ENCODE results near the gene SEMA5A. TPM values are rescaled to one million over a fixed set of nuclear protein-coding genes. Genes with fewer than 3 reads are reported as not detected.

The SEMA5A gene
- total RNA-seq, 1 experiment from 2014 or later = 9.3 TPM

DNA sequence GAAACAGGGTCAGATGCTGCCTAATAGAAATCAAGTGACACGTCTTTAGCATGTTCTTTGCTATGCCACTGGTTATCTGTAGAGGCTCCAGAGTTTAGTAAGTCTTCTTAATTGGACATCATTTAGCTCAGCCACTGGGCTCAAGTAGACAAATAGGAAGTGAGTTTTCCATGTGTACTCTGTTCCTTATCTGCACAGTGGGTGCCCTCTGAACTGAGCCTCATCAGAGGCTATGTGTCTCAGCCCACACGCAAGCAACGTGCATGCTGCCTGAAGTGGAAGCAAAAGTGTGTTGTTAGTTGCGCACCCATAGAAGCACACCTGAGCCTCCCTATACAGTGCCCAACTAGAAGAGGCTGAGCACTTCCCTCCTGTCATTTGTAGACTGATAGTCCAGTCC is 134.7 kb downstream of the SEMA5A start (continued):
- TF ChIP-seq E2F5 (CRISPR knock-in tag; IDR thresholded peaks at IDR 0.05) (no peak), ATF6 (CRISPR knock-in tag; IDR thresholded peaks at IDR 0.05) (no peak), ESRRA (CRISPR knock-in tag; IDR thresholded peaks at IDR 0.05; ENCODE audit: borderline replicate concordance) (no peak), EMX1 (CRISPR knock-in tag; IDR thresholded peaks at IDR 0.05) (no peak), ELF4 (CRISPR knock-in tag; IDR thresholded peaks at IDR 0.05; ENCODE audit: low read depth) (no peak), MAX (CRISPR knock-in tag; IDR thresholded peaks at IDR 0.05) (no peak), ZNF671 (CRISPR knock-in tag; IDR thresholded peaks at IDR 0.05) (no peak)

DNA sequence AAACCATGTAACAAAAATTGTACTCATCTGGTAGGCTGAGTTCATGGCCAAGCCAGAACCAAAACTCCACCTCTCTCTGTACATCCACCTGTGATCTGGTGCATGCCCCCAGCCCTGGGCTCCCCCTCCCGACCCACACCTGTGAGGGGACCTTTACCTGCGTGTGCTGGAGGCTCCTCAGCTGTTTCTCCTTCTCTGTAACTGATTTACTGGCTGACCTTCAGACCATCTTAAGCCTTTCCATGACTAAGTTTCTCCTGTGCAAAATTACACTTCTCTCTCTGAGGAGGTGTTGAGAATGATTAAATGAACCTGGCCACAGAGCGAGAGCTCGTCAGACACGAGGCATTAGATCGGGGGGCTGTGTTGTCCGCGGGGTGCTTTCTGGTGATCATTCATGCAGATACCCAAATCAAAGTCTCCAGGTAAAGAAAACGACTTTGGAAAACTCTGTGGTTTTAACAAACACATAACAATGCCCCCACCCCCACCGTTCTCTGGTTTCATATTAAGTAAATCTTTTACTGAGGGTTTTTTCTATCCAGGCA is 136.4 kb downstream of the SEMA5A start:
- Mint-ChIP-seq H3K4me1 (peaks cover 5% of the 10 kb centered on the region; the same call in 1 of the 2 replicates), H3K27ac (no peak overlapping the region), H3K4me3 (no peak overlapping the region), H3K36me3 (no peaks in the 10 kb centered on the region), H3K27me3 (ENCODE audit: low read depth) (no peaks in the 10 kb centered on the region), H3K9me3 (no peaks in the 10 kb centered on the region)
- DNase-seq (ENCODE audit: low spot score) (no peak), ATAC-seq (no peak)
- ChIA-PET POLR2A (no interaction called here), CTCF (no interaction called here)
- TF ChIP-seq RORB (CRISPR knock-in tag; IDR thresholded peaks at IDR 0.05) = no peak
- no peak for TF ChIP-seq FOXJ3 (CRISPR knock-in tag; IDR thresholded peaks at IDR 0.05; ENCODE audit: borderline replicate concordance)
- no peak for TF ChIP-seq CTCF (IDR thresholded peaks at IDR 0.05)
- no peak for TF ChIP-seq USF2 (CRISPR knock-in tag; IDR thresholded peaks at IDR 0.05)
- no peak for TF ChIP-seq CBFB (CRISPR knock-in tag; IDR thresholded peaks at IDR 0.05; ENCODE audit: low read depth)
- no peak for TF ChIP-seq MXD4 (CRISPR knock-in tag; IDR thresholded peaks at IDR 0.05; ENCODE audit: borderline replicate concordance)
- no peak for TF ChIP-seq IRF2 (CRISPR knock-in tag; IDR thresholded peaks at IDR 0.05; ENCODE audit: borderline replicate concordance, low read depth)
- TF ChIP-seq, protein P1, sequence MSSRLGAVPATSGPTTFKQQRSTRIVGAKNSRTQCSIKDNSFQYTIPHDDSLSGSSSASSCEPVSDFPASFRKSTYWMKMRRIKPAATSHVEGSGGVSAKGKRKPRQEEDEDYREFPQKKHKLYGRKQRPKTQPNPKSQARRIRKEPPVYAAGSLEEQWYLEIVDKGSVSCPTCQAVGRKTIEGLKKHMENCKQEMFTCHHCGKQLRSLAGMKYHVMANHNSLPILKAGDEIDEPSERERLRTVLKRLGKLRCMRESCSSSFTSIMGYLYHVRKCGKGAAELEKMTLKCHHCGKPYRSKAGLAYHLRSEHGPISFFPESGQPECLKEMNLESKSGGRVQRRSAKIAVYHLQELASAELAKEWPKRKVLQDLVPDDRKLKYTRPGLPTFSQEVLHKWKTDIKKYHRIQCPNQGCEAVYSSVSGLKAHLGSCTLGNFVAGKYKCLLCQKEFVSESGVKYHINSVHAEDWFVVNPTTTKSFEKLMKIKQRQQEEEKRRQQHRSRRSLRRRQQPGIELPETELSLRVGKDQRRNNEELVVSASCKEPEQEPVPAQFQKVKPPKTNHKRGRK (CRISPR knock-in tag; IDR thresholded peaks at IDR 0.05; ENCODE audit: borderline replicate concordance) = no peak
- TF ChIP-seq, protein P2, sequence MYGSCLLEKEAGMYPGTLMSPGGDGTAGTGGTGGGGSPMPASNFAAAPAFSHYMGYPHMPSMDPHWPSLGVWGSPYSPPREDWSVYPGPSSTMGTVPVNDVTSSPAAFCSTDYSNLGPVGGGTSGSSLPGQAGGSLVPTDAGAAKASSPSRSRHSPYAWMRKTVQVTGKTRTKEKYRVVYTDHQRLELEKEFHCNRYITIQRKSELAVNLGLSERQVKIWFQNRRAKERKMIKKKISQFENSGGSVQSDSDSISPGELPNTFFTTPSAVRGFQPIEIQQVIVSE (CRISPR knock-in tag; IDR thresholded peaks at IDR 0.05; ENCODE audit: borderline replicate concordance) = no peak
- TF ChIP-seq ATF1 (CRISPR knock-in tag; IDR thresholded peaks at IDR 0.05) = no peak
- no peak for TF ChIP-seq ETV6 (CRISPR knock-in tag; IDR thresholded peaks at IDR 0.05)
- TF ChIP-seq SMAD3 (CRISPR knock-in tag; IDR thresholded peaks at IDR 0.05; ENCODE audit: borderline replicate concordance) = no peak
- no peak for TF ChIP-seq IRF1 (CRISPR knock-in tag; IDR thresholded peaks at IDR 0.05)
- TF ChIP-seq TEAD1 (CRISPR knock-in tag; IDR thresholded peaks at IDR 0.05) = no peak
- no peak for TF ChIP-seq AFF4 (CRISPR knock-in tag; IDR thresholded peaks at IDR 0.05; ENCODE audit: borderline replicate concordance)
- TF ChIP-seq FOXK1 (CRISPR knock-in tag; IDR thresholded peaks at IDR 0.05) = no peak
- TF ChIP-seq JAZF1 (CRISPR knock-in tag; IDR thresholded peaks at IDR 0.05) = no peak
- no peak for TF ChIP-seq GABPB1 (CRISPR knock-in tag; IDR thresholded peaks at IDR 0.05)

All from WTC11 (cell line).